Measurements from ENCODE around the gene PURB.
"Not testable (repeated sequence)": the region's sequence is repeated elsewhere in the genome, so short reads cannot be mapped to it uniquely, and the experiment has no call there.

The PURB gene

GRCh38 chr7:44875241-44875640, 10.1 kb downstream of the PURB start:
- no peak for TF ChIP-seq CTCF (IDR thresholded peaks at IDR 0.05; ENCODE audit: insufficient read depth, low read depth, low read length, missing control alignments)
- H3K4me3 ChIP-seq (ENCODE audit: low read length) = no peak overlapping the region
- DNase-seq (ENCODE audit: low read depth) = no peak

- no peak for TF ChIP-seq CTCF (IDR thresholded peaks at IDR 0.05; ENCODE audit: insufficient read depth, low read depth, low read length, missing control alignments)
- H3K4me3 ChIP-seq (ENCODE audit: low read length) = no peak overlapping the region
- DNase-seq (ENCODE audit: low read depth) = no peak
Measured at GRCh38 chr7:44872787-44873186, 12.5 kb downstream of the PURB start.

- not testable (repeated sequence) for DNase-seq (ENCODE audit: low read depth); H3K4me3 ChIP-seq (ENCODE audit: low read length)
Measured at GRCh38 chr7:44871918-44872317, 13.4 kb downstream of the PURB start.

- H3K4me3 ChIP-seq (ENCODE audit: low read length); DNase-seq (ENCODE audit: low read depth): not testable (repeated sequence)
Measured at GRCh38 chr7:44870780-44871179, 14.6 kb downstream of the PURB start.

- DNase-seq (ENCODE audit: low read depth); H3K4me3 ChIP-seq (ENCODE audit: low read length): not testable (repeated sequence)
Measured at GRCh38 chr7:44870336-44870735, 15.0 kb downstream of the PURB start.

GRCh38 chr7:44867073-44867995, 18.0 kb downstream of the PURB start:
- H3K4me3 ChIP-seq (ENCODE audit: low read length) = no peak overlapping the region
- DNase-seq (ENCODE audit: low read depth) = peak; percentile 89
- no peak for TF ChIP-seq CTCF (IDR thresholded peaks at IDR 0.05; ENCODE audit: insufficient read depth, low read depth, low read length, missing control alignments)

GRCh38 chr7:44861949-44862348, 23.4 kb downstream of the PURB start:
- not testable (repeated sequence) for H3K4me3 ChIP-seq (ENCODE audit: low read length); DNase-seq (ENCODE audit: low read depth)

- DNase-seq (ENCODE audit: low read depth) = no peak
- peak; percentile 5 for TF ChIP-seq CTCF (IDR thresholded peaks at IDR 0.05; ENCODE audit: insufficient read depth, low read depth, low read length, missing control alignments)
- H3K4me3 ChIP-seq (ENCODE audit: low read length) = no peak overlapping the region
Measured at GRCh38 chr7:44858161-44858560, 27.2 kb downstream of the PURB start.

- peak; percentile 41 for DNase-seq (ENCODE audit: low read depth)
- no peak for TF ChIP-seq CTCF (IDR thresholded peaks at IDR 0.05; ENCODE audit: insufficient read depth, low read depth, low read length, missing control alignments)
- H3K4me3 ChIP-seq (ENCODE audit: low read length) = no peak overlapping the region
Measured at GRCh38 chr7:44854644-44855364, 30.5 kb downstream of the PURB start.

All from epithelial cell of esophagus (primary cell).